Measurements from ENCODE around the gene MTA2.
"Not testable (repeated sequence)": the region's sequence is repeated elsewhere in the genome, so short reads cannot be mapped to it uniquely, and the experiment has no call there.

The MTA2 gene
- total RNA-seq = 339 to 376 reads per million in 2 experiments

DNA sequence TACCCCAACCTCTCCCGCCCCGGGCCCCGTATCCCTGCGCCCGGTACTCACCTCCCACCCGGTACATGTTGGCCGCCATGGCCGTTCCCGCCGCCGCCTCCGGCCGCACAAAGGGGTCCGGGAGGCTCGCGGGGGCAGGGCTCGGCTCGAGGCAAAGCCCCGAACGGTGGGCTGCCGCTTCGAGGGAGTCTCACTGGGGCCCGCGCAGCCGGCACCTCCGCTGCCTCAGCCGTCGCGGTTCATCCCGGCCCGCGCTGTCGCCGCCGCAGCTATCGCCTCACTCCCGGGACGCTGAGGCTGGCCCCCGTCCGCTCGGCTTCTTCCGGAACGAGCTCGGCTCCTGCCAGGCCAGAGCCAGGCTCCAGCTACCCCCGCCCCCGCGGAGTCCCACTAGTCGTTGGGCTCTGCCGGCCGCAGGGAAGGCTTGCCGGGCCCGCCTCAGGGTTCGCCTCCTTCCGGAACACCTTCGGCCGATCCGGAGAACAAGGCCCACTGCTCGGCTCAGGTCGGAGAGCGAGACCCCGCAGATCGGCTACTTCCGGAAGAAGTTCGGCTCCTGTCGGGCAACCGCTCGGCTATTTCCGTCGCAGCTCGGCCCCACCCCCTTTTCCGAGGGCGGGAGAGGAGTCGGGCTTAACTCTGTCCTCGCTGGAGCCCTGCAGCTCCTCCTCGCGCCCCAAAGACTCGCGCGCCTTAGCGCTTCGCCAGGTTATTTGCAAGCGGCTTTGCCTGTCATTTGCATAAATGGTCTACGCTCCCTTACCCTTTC lies at the start of gene MTA2:
MTA2 (minus strand) TSS at position 494 of the 769 bp plus-strand sequence; CDS start at position 79, 415 bp downstream.
- peak; percentile 98 for DNase-seq (ENCODE audit: low read depth)

GRCh38 chr11:62650283-62650682 lies 48.6 kb upstream of the MTA2 start:
- DNase-seq (ENCODE audit: low read depth) = not testable (repeated sequence)

DNA sequence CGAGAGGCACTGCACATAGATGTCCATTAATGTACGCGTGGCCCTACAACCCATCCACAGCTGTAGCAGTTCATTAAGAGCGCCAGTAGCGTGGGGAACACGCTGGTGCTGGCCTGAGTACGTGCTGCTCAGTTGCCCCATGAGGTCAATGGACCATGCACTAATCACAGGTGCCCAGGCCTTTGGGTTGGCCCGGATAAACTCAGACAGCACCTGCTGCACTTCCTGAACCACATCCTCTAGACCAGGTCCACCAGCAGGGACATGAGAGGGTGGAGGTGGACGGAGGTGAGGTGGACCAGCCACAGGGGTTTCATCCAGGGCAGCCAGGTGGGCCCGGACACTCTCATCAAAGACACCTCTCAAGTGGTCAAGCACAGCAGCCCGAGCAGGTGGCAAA lies 47.8 kb upstream of the MTA2 start:
- no peak for DNase-seq (ENCODE audit: low read depth)

- DNase-seq (ENCODE audit: low read depth) = no peak
Observed at GRCh38 chr11:62648967-62649364, 47.3 kb upstream of the MTA2 start.

DNA sequence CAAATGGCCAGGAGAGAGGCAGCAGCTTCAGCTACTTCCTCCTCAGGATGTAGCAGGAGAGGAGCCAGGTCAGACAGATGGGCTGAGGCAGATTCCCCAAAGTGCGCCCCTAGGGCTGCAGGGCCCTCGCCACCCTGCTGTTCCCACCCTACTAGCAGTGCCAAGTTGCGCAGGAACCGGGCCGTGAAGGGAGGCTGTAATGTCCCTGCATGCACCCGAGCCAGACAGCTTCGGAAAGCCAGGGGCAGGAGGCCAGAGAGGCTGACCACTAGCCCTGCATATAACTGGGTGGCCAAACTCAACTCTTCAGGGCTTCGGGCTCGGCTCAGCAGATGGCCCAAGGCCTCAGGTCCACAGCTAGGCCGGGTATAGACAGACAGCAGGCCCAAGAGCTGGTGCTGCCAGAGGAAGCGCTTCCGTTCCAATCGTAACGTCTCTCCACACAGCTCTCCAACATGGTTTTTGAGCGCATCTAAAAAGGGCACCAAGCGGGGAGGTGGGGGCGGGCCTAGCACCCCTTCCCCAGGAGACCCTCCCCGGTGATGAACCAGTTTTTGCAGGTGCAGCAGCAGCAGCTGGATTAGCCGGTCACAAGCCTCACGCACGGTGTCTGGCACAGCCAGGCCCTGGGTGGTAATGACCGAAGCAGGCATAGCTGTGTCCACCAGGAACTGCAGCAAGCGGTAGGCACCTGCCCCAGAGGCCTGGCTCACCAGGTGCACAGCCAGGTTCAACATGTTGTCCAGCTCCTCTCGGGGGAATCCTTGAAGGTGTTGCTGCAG lies 46.7 kb upstream of the MTA2 start:
- no peak for DNase-seq (ENCODE audit: low read depth)

DNA sequence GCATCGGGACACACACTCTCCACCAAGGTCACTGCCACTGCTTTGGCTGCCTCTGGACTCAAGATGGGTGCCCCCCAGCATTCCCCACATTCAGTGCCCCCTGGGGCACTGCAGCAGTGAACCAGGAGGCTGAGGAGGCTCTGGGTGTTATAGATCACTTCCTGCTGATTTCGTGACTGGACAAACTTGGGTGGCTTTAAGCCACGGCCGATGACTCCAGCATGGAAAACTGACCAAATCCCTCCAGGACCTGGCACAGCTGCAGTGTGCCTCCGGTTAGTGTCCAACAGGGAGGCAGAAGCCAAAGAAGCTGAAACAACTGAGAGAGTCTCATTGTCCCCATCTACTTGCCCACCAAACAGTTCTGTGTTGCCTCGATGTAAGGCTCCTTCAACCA lies 45.9 kb upstream of the MTA2 start:
- no peak for DNase-seq (ENCODE audit: low read depth)

- DNase-seq (ENCODE audit: low read depth) = no peak
Observed at GRCh38 chr11:62646825-62647608, 45.4 kb upstream of the MTA2 start.

DNA sequence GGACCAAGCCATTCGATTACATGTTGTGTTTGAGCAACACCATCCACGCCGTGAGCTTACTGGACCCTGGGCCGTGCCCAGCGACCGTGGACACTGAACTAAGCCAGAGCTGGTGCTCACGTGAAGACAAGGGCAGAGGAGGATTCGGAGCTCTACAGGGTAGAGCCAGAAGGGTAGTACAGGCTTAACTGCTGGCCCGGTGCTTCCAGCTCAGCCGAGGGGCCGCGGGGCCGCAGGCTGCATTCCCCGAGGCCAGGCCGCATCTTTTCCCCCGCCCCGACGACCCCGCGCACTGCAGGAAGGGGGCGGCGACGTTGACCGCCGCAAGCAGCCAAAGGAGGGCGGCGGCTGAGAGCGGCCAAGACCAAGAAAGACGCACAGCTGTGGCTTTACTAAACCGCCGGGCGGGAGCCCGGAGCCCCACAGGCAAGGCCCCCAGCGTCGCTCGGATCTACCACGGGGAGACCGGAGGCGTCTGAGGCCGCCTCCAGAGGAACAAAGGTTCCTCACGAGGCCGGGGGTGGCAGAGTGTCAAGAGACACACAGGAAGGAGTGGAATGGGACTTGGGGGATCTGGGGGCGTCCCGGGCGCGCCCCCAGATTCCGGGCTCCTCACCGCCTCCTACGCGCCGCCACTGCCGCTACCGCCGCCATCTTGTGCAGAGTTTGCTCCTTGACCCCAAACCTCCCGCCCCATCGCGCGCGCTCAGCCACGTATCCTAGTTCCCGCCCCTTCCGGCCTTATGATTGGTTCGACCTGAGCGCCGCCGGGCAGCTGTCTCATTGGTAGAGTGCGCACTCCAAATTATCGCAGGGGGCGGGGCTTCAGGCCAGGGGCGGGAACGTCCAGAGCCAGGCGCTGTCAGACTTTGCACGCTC lies 44.5 kb upstream of the MTA2 start, which contains the start of gene GANAB:
GANAB (minus strand) TSS at position 668 of the 879 bp plus-strand sequence; CDS start at position 654, 14 bp downstream.
- peak; percentile 99 for DNase-seq (ENCODE audit: low read depth)

DNA sequence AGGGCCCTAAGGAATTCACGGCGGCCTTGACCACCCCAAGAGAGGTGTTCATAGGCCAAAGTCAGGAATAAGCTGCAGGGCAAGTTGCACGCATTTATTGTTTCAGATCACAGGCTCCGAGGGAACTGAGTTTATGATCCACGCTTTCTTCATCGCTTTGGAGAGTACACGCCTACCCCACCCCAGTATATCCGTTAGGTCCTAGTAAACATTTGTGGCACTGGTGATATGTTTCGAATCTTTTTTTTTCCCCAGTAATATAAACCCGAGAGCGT lies 43.9 kb upstream of the MTA2 start:
- DNase-seq (ENCODE audit: low read depth) = no peak

DNA sequence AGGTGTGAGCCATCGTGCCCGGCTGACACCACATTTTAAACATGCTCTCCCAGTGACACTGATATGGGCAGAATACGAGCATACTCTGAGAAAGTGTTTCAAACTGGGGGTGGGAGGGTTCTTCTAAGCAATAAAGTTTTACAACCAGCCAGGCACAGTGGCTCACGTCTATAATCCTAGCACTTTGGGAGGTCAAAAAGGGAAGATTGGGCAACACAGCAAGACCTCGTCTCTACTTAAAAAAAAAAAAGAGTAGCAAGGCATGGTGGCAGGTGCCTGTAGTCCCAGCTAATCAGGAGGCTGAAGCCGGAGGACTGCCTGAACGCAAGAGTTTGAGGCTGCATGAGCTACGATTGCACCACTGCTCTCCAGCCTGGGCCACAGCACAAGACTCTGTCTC lies 42.6 kb upstream of the MTA2 start:
- DNase-seq (ENCODE audit: low read depth) = no peak

GRCh38 chr11:62632492-62632891 lies 30.8 kb upstream of the MTA2 start:
- DNase-seq (ENCODE audit: low read depth) = no peak

GRCh38 chr11:62627713-62628112 lies 26.0 kb upstream of the MTA2 start:
- no peak for DNase-seq (ENCODE audit: low read depth)

DNA sequence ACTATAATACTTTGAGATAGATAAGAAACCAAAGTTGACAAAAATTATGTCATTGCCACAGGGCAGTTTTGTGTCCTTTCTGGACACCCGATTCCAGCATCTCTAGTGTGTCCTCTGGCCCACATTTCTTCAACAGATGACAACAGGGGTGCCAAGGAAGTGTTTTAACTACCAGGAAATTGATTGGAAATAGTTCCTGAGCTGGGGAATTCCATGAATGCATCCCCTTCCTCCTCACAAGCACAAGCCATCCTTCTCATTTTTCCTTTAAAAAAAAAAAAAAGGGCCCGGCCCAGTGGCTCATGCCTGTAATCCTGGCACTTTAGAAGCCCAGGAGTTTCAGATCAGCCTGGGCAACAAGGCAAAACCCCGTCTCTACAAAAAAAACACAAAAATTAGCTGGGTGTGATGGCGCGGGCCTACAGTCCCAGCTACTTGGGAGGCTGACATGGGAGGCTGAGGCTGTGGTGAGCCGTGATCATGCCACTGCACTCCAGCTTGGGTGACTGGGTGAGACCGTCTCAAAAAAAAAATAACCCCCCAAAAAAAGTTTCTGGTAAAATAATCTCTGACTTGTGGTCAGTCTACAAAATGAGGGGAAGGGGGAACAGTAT lies 20.9 kb upstream of the MTA2 start:
- no peak for DNase-seq (ENCODE audit: low read depth)

DNA sequence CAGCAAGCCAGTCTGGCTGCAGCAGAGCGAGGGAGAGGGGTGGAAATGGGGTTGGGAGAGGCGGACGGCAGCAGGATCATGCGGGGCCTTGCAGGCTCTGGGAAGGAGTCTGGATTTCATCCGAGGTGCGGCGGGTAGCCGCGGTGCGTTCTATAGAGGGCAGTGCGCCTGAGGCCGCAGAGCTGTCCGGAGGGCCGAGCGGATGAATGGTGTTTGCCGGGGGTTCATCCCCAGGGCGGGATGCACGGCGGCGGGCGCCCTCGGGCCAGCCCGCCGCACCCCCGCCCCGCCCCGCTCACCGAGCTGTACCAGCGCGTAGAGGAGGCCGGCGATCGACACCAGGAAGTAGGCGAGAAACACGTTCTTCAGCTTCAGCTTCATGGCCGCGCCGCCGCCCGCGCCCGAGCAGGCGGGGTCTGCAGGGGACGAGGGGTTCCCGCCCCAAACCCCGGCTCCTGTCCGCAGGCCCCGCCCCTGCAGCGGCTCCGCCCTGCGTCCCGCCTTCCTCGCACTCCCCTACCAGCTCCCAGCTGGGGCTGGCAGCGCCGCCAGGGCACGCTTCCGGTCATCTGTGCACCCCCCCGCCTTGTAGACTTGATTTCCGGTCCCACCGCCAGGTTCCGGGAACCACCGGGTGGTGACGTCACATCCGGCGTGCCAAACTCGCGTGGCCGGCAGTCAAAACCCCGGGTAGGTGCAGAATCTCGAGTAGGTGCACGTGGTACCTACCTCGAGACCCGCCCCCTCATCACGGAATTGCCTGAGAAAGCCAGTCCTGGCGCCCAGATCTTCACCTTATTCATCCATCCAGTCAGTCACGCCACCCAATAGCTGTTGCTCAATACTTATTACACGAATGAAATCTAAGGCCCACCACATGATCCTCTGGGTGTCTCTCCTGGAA lies 20.2 kb upstream of the MTA2 start, which contains the start of gene B3GAT3:
B3GAT3 (minus strand) TSS at position 420 of the 904 bp plus-strand sequence; CDS start at position 381, 39 bp downstream.
- peak; percentile 94 for DNase-seq (ENCODE audit: low read depth)

DNA sequence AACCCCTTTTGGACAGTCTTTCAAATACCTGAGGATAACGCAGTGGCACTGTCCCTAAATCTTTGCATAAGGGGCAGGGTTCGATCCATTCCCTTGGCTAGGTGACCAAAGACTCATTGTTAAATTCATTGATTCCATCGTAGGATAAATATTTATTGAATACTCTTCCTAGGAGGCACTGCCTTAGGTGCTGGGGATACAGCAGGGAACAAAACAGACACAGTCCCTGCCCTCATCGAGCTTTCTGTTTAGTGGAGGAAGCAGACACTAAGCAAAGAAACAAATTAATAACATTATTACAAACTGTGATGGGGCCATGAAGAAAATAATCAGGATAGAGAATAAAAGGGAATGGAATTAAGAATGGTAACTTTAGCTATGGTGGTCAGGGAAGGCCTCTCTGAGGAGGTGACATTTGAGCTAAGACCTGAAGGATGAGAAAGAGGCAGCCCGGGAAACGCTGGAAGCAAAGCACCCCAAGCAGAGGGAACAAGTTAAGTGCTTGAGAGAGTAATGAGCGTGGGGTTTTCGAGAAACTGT lies 19.4 kb upstream of the MTA2 start:
- no peak for DNase-seq (ENCODE audit: low read depth)

- DNase-seq (ENCODE audit: low read depth) = not testable (repeated sequence)
Observed at GRCh38 chr11:62616957-62617356, 15.3 kb upstream of the MTA2 start.

- no peak for DNase-seq (ENCODE audit: low read depth)
Observed at GRCh38 chr11:62615521-62615920, 13.9 kb upstream of the MTA2 start.

DNA sequence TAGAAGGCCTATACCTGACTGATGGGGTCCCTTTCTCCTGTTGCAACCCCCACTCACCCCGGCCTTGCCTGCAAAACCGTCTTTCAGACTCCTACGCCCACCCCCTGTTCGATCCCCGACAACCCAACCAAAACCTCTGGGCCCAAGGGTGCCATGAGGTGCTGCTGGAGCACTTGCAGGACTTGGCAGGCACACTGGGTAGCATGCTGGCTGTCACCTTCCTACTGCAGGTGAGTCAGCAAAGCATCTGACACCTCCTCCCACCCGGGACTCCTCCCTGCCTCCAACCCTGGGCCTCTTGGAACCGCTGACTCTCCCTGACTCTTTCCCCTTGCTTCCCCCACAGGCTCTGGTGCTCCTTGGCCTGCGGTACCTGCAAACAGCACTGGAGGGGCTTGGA lies 12.6 kb upstream of the MTA2 start:
- no peak for DNase-seq (ENCODE audit: low read depth)

GRCh38 chr11:62613291-62613778 lies 11.7 kb upstream of the MTA2 start:
- no peak for DNase-seq (ENCODE audit: low read depth)

All from T follicular helper cell (primary cell).